IPS-15b (cell line): ENCODE results near the gene FMO1.
"Not testable (repeated sequence)": the region's sequence is repeated elsewhere in the genome, so short reads cannot be mapped to it uniquely, and the experiment has no call there.

ENCODE experiments used
- H3K27me3 ChIP-seq: one replicate; pipeline ENCODE4 v1.6.1; 2013; ENCODE audit warnings: low read length; ENCODE audit not compliant: control insufficient read depth, insufficient read depth
- H3K36me3 ChIP-seq: one replicate; pipeline ENCODE4 v1.6.1; 2013; ENCODE audit warnings: low read length; ENCODE audit not compliant: control insufficient read depth, insufficient read depth
- H3K4me1 ChIP-seq: one replicate; pipeline ENCODE4 v1.6.1; 2013; ENCODE audit warnings: mild to moderate bottlenecking, low read length; ENCODE audit not compliant: control insufficient read depth, insufficient read depth
- H3K4me3 ChIP-seq: one replicate; pipeline ENCODE4 v1.5.1; 2013; ENCODE audit warnings: low read depth, low read length
- H3K9ac ChIP-seq: one replicate; pipeline ENCODE4 v1.6.1; 2013; ENCODE audit warnings: low read depth, mild to moderate bottlenecking, low read length
- H3K9me3 ChIP-seq: one replicate; pipeline ENCODE4 v1.6.1; 2013; ENCODE audit warnings: mild to moderate bottlenecking, low read length; ENCODE audit not compliant: control insufficient read depth, insufficient read depth

FMO1 gene

DNA sequence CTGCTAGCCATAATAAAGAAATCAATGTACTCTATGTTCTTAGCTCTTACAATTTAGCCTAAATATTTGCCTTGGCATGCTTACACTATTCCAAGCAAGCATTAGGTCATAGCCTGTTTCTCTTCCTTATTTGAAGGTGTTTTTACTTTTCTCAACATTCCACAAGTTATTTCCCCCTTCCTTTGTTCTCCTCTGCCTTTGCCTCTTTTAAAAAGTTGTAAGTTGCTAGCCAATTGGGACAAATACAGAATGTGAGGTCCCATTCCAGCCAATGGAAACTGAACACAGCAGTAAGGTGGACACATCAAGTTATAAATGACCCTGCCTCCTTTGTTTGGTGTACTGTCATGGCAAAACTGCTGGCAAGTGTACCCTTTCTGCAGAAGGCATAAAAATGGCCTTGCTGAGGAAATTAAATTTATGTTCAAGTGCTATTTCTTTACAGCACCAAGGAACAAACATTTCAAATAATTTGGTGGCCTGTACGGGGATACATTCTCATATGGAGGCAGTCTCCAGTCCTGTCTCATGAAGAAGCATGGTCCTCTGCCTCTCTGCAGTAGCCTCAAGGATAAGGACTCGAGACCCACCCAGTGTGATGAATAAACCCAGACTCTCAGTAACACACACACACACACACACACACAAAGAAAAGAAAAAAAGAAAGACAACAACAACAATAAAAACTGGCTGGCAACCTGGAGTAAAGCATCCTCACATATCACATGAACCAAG is 28.8 kb upstream of the FMO1 start:
- H3K9ac ChIP-seq: peak overlapping the region; percentile 61
- H3K27me3 ChIP-seq: no peaks in the 10 kb centered on the region
- H3K4me1 ChIP-seq: peaks cover 33% of the 10 kb centered on the region
- H3K4me3 ChIP-seq: peak overlapping the region; percentile 23
- no peaks in the 10 kb centered on the region for H3K9me3 ChIP-seq
- no peaks in the 10 kb centered on the region for H3K36me3 ChIP-seq

- Histone ChIP-seq H3K36me3 (no peaks in the 10 kb centered on the region), H3K4me3 (peak overlapping the region; percentile 45), H3K9ac (peak overlapping the region; percentile 61), H3K4me1 (peaks cover 33% of the 10 kb centered on the region), H3K27me3 (no peaks in the 10 kb centered on the region), H3K9me3 (no peaks in the 10 kb centered on the region)
Measured at GRCh38 chr1:171220081-171220420, 28.2 kb upstream of the FMO1 start.

DNA sequence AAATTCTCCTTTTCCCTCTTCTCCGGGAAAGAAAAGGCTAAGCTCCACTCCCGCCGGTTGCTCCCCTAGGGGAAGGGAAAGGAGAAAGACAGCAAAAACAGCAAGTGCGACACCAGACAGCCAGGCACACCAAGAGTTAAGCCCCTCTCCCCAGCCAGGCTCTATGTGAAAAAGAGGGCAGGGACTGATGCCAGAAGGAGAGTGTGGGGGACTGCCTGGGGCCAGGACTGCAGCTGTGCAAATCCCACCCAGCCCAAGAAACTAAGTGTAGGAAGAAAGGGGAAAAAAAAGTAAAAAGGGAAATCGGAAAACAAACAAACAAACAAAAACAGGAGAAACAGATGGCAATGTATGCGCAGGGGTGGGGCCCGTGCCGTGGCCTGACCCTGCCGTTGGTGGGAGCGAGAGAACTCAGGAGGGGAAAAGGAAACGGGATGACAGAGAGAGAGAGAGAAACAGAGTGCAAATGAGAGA is 27.7 kb upstream of the FMO1 start:
- H3K9ac ChIP-seq: peak overlapping the region; percentile 48

GRCh38 chr1:171221665-171222591 is 26.4 kb upstream of the FMO1 start:
- Histone ChIP-seq H3K27me3 (no peaks in the 10 kb centered on the region), H3K9ac (no peak overlapping the region), H3K4me1 (peaks cover 33% of the 10 kb centered on the region), H3K36me3 (no peaks in the 10 kb centered on the region), H3K9me3 (no peaks in the 10 kb centered on the region), H3K4me3 (no peak overlapping the region)

More for the DNA sequence above, 27.7 kb upstream of the FMO1 start:
- Histone ChIP-seq H3K9me3 (no peaks in the 10 kb centered on the region), H3K36me3 (no peaks in the 10 kb centered on the region), H3K4me1 (peaks cover 33% of the 10 kb centered on the region), H3K27me3 (no peaks in the 10 kb centered on the region), H3K4me3 (peak overlapping the region; percentile 45)

- Histone ChIP-seq H3K27me3 (no peaks in the 10 kb centered on the region), H3K4me1 (peaks cover 33% of the 10 kb centered on the region), H3K36me3 (no peaks in the 10 kb centered on the region), H3K4me3 (no peak overlapping the region), H3K9me3 (no peaks in the 10 kb centered on the region), H3K9ac (no peak overlapping the region)
Measured at GRCh38 chr1:171222936-171223335, 25.4 kb upstream of the FMO1 start.

DNA sequence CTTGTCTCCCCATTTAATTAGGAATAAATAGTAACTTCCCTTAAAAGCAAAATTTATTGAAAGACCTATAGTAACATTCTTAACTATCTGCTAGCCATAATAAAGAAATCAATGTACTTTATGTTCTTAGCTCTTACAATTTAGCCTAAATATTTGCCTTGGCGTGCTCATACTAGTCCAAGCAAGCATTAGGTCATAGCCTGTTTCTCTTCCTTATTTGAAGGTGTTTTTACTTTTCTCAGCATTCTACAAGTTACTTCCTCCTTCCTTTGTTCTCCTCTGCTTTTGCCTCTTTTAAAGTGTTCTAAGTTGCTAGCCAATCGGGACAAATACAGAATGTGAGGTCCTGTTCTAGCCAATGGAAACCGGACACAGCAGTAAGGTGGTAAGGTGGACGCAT is 24.0 kb upstream of the FMO1 start:
- peaks cover 26% of the 10 kb centered on the region for H3K4me1 ChIP-seq
- H3K4me3 ChIP-seq, H3K9ac ChIP-seq, H3K36me3 ChIP-seq, H3K9me3 ChIP-seq, H3K27me3 ChIP-seq: not testable (repeated sequence)

GRCh38 chr1:171226747-171227370 is 21.4 kb upstream of the FMO1 start:
- H3K36me3 ChIP-seq: no peaks in the 10 kb centered on the region

DNA sequence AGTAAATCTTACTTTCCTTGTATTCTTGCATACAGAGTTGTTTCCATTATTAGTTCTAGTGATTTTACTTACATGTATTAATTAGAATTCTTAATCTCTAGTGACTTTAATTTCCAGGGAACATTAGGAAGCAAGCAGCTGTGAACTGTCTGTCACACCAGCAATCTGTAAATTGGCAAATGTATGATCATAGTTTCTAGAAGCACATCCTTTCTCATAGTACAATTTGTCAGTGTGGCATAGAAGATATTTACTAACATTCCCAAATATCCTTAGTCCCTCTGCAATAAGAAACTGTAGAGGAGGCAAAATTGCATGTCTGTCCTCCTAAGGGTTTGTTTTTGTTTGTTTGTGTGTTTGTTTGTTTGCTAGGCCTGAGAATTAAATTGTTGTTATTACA is 17.0 kb upstream of the FMO1 start:
- no peak overlapping the region for H3K9ac ChIP-seq
- no peaks in the 10 kb centered on the region for H3K4me1 ChIP-seq
- H3K36me3 ChIP-seq: no peaks in the 10 kb centered on the region
- H3K4me3 ChIP-seq: no peak overlapping the region
- H3K27me3 ChIP-seq: no peaks in the 10 kb centered on the region
- H3K9me3 ChIP-seq: no peaks in the 10 kb centered on the region

More at GRCh38 chr1:171226747-171227370, 21.4 kb upstream of the FMO1 start:
- Histone ChIP-seq H3K9me3 (no peaks in the 10 kb centered on the region), H3K27me3 (no peaks in the 10 kb centered on the region), H3K4me1 (peaks cover 14% of the 10 kb centered on the region), H3K4me3 (no peak overlapping the region), H3K9ac (no peak overlapping the region)

DNA sequence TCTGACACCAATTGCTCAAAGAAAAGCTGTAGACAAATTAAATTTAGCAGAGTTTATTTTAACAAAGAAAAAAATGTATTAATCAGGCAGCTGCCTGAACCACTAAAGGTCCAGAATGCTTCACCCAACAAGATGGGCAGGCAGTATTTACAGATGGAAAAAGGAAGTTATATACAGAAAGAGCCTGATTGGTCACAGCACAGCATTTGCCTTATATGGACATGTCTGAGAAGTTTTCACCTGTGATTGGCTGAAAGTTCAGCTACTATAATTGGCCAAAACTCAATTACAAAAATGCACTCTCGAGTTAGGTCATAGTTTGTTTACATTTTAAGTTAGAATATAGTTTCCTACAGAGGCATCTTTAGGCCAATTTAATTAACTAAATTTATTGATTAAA is 15.1 kb upstream of the FMO1 start:
- no peaks in the 10 kb centered on the region for H3K9me3 ChIP-seq
- H3K27me3 ChIP-seq: no peaks in the 10 kb centered on the region
- no peaks in the 10 kb centered on the region for H3K36me3 ChIP-seq
- no peak overlapping the region for H3K4me3 ChIP-seq
- H3K4me1 ChIP-seq: no peaks in the 10 kb centered on the region
- H3K9ac ChIP-seq: no peak overlapping the region

DNA sequence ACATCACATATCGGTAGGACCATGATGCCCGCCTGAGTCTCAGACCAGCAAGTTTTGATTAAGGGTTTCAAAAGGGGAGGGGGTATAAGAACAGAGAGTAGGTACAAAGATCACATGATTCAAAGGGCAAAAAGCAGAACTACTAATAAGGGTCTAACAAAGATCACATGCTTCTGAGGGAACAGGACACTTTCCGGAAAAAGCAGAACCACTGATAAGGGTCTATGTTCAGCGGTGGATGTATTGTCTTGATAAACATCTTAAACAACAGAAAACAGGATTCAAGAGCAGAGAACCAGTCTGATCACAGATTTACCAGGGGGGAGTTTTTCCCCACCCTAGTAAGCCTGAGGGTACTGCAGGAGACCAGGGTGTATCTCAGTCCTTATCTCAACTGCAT is 12.1 kb upstream of the FMO1 start:
- not testable (repeated sequence) for H3K4me3 ChIP-seq, H3K9ac ChIP-seq, H3K36me3 ChIP-seq, H3K27me3 ChIP-seq, H3K4me1 ChIP-seq, H3K9me3 ChIP-seq

- Histone ChIP-seq H3K9me3 (no peaks in the 10 kb centered on the region), H3K9ac (no peak overlapping the region), H3K27me3 (no peaks in the 10 kb centered on the region), H3K4me3 (no peak overlapping the region), H3K4me1 (no peaks in the 10 kb centered on the region), H3K36me3 (no peaks in the 10 kb centered on the region)
Measured at GRCh38 chr1:171243878-171244277, 4.4 kb upstream of the FMO1 start.
